ENCODE results near the gene IGSF3.
"Not testable (repeated sequence)": the region's sequence is repeated elsewhere in the genome, so short reads cannot be mapped to it uniquely, and the experiment has no call there.

DNA sequence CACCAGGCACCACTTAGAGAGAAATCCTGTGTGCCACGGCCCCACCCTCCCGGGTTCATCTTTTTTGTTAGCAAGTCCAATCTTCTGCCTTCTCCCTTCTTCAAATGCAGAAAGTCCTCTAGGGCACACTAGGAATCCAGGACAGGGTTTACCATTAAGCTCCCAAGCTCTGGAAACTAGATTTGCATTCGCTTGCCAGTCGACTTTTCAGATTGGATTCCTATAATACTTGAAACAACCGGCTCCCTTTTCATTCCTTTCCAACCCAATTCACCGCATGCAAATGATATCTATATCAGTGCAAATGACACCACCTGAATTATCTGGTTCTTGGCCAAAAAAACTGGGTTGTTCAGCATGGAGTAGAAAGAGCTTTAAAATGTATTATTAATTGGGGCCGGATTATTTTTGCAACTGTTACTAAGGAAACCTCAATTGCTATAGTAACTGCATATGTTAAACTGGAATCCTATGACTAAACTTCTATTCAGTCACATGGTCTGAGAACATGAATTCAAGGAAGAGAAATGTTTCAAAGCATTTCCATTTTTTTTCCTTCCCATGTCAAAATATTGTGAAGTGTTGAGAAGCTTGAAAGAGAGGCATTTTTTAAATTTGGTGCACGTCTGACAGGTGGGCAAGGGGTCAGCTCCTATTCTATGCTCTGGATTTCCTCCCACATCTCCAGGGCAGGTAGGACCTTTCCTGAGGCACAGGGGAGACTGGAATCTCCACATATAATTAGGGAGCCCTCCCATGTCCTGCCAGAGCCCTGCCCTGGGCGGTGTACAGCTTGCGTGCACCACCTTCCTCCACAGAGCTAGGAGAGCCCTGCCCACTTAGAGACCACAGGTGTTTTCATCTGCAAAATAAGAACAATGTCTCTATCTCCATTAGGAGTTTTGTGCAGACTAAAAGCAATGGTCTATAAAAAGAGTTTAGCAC is 76.3 kb downstream of the IGSF3 start:
- not testable (repeated sequence) for TF ChIP-seq BACH2 (CRISPR knock-in tag; IDR thresholded peaks at IDR 0.05; ENCODE audit: borderline replicate concordance); ZC3H10 (CRISPR knock-in tag; IDR thresholded peaks at IDR 0.05)

Measured in SK-N-SH treated with all-trans-retinoic acid at 6 μM for 48 hours (cell line).